HK-2 (cell line): ENCODE measurements around the gene PTK7.

Experiments used
- DNase-seq: peaks from one replicate; pipeline ENCODE4 v3.0.0-alpha.2; 2018; ENCODE audit not compliant: unreplicated experiment

The PTK7 gene

GRCh38 chr6:43178951-43179830 lies 103.1 kb downstream of the PTK7 start:
- DNase-seq = no peak

GRCh38 chr6:43180058-43180457 lies 103.9 kb downstream of the PTK7 start:
- no peak for DNase-seq

- peak; percentile 16 for DNase-seq
Measured at GRCh38 chr6:43180985-43181384, 104.9 kb downstream of the PTK7 start.

GRCh38 chr6:43181621-43181941 lies 105.5 kb downstream of the PTK7 start:
- DNase-seq = no peak

GRCh38 chr6:43181942-43182860 lies 106.1 kb downstream of the PTK7 start, which contains the start of gene CUL9:
Gene CUL9, plus strand, starts transcription at chr6:43182196. Its CDS starts 2,115 bp downstream, at chr6:43184311.
- DNase-seq = peak; percentile 73

- DNase-seq = no peak
Measured at GRCh38 chr6:43183441-43183840, 107.3 kb downstream of the PTK7 start.

- no peak for DNase-seq
Measured at GRCh38 chr6:43184268-43184985, 108.3 kb downstream of the PTK7 start.

GRCh38 chr6:43185391-43185985 lies 109.4 kb downstream of the PTK7 start:
- no peak for DNase-seq

GRCh38 chr6:43186019-43186418 lies 109.9 kb downstream of the PTK7 start:
- no peak for DNase-seq

- no peak for DNase-seq
Measured at GRCh38 chr6:43186706-43187105, 110.6 kb downstream of the PTK7 start.

GRCh38 chr6:43187821-43188220 lies 111.7 kb downstream of the PTK7 start:
- DNase-seq = no peak

- no peak for DNase-seq
Measured at GRCh38 chr6:43188426-43188825, 112.3 kb downstream of the PTK7 start.

GRCh38 chr6:43189776-43190304 lies 113.7 kb downstream of the PTK7 start:
- no peak for DNase-seq

- DNase-seq = no peak
Measured at GRCh38 chr6:43192911-43193310, 116.8 kb downstream of the PTK7 start.

GRCh38 chr6:43193929-43194328 lies 117.8 kb downstream of the PTK7 start:
- DNase-seq = no peak

- no peak for DNase-seq
Measured at GRCh38 chr6:43196337-43196736, 120.2 kb downstream of the PTK7 start.

GRCh38 chr6:43199912-43200311 lies 123.8 kb downstream of the PTK7 start:
- no peak for DNase-seq

- no peak for DNase-seq
Measured at GRCh38 chr6:43200541-43200940, 124.4 kb downstream of the PTK7 start.

GRCh38 chr6:43202451-43202850 lies 126.3 kb downstream of the PTK7 start:
- no peak for DNase-seq

- no peak for DNase-seq
Measured at GRCh38 chr6:43203029-43203717, 127.1 kb downstream of the PTK7 start.

- DNase-seq = no peak
Measured at GRCh38 chr6:43203718-43204095, 127.6 kb downstream of the PTK7 start.
